H1 (cell line): ENCODE data around the gene RHBDL2. TPM values are rescaled to one million over a fixed set of nuclear protein-coding genes. Genes with fewer than 3 reads are reported as not detected.

Source experiments
- BACH1 ChIP-seq: IDR thresholded peaks from 2 replicates; pipeline ENCODE4 v1.6.1; 2012; ENCODE audit warnings: low read length, improper control_type of control experiment
- CBX8 ChIP-seq: fragments of 300-800, 300-1000 bp; sonication (generic); IDR thresholded peaks from 2 replicates; pipeline ENCODE4 v1.7.1; 2016; ENCODE audit warnings: low read depth, low read length, borderline replicate concordance
- EP300 ChIP-seq, 2 experiments: IDR thresholded peaks; 1 replicate in 1 of 2; 2 replicates in 1 of 2; pipeline ENCODE4 v1.6.1; 2011 to 2012; ENCODE audit warnings: low read depth in 2 of 2, low read length in 2 of 2, mild to moderate bottlenecking in 2 of 2, borderline replicate concordance in 1 of 2, inconsistent platforms in 1 of 2, moderate library complexity in 1 of 2
- JUND ChIP-seq: IDR thresholded peaks from 2 replicates; pipeline ENCODE4 v1.6.1; 2011; ENCODE audit warnings: mild to moderate bottlenecking, improper control_type of control experiment, low read length
- YY1 ChIP-seq: IDR thresholded peaks from 2 replicates; pipeline ENCODE4 v1.6.1; 2011; ENCODE audit warnings: low read depth, mild to moderate bottlenecking, low read length
- polyA plus RNA-seq, 7 experiments: library from polyadenylated mRNA; depleted of rRNA in 3 of 7; stranded (reverse) in 5 of 7; unstranded in 2 of 7; fragments of >200 nt in 5 of 7; fragments of 200-250 nt in 2 of 7; gene quantifications; 1 replicate in 5 of 7; 2 replicates in 1 of 7; 4 replicates in 1 of 7; pipeline versions ENCODE4 v1.2.1 to v1.2.3, GENCODE V29; 2011 to 2013; ENCODE audit warnings: missing spikeins in 2 of 7, mixed read lengths in 2 of 7
- total RNA-seq: library from RNA; stranded (reverse); fragmentation: NEBNext Ultra II Directional; extraction: Animal tissue kit (Norgen Biotek cat#: 25700); gene quantifications from 2 replicates; pipeline ENCODE4 v1.2.1, GENCODE V29; 2021
- TF ChIP-seq, protein P1 (sequence below): fragments of 300-600 bp; sonication (generic); IDR thresholded peaks from 2 replicates; pipeline ENCODE4 v1.7.1; 2012; ENCODE audit warnings: low read length, moderate library complexity, mild to moderate bottlenecking, inconsistent platforms; ENCODE audit not compliant: insufficient replicate concordance

RHBDL2 gene
- total and polyA plus RNA-seq, 2 of the 8 experiments (the other 6 are each of a cell fraction or from before 2014, with no cell fraction given) = 0.42 to 0.84 TPM

DNA sequence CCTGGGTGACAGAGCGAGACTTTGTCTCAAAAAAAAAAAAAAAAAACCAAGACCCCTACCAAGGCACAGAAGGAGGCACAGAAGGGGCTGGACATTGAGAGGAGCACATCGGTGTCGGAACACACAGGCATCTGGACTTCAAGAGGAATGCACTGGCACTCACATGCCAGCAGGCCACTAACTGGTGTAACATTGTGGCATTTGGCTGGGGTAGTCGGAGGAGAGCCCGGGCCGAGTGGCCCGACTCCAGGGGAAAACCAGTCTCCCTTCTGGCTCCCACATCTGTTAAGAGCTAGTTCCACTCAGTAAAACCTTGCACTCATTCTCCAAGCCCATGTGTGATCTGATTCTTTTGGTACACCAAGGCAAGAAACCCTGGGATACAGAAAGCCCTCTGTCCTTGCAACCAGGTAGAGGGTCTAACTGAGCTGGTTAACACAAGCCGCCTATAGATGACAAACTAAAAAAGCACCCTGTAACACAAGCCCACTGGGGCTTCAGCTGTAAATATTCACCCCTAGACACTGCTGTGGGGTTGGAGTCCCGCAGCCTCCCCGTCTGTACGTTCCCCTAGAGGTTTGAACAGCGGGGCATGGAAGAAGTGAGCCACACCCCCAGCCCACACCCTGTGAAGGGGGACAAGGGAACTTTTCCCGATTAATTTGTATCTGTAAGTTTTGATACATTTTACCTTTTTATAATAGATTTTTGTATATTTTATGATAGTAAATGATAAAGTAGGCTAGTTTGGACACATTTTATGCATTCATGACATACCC lies 32.2 kb upstream of the RHBDL2 start (continued):
- TF ChIP-seq, protein P1, sequence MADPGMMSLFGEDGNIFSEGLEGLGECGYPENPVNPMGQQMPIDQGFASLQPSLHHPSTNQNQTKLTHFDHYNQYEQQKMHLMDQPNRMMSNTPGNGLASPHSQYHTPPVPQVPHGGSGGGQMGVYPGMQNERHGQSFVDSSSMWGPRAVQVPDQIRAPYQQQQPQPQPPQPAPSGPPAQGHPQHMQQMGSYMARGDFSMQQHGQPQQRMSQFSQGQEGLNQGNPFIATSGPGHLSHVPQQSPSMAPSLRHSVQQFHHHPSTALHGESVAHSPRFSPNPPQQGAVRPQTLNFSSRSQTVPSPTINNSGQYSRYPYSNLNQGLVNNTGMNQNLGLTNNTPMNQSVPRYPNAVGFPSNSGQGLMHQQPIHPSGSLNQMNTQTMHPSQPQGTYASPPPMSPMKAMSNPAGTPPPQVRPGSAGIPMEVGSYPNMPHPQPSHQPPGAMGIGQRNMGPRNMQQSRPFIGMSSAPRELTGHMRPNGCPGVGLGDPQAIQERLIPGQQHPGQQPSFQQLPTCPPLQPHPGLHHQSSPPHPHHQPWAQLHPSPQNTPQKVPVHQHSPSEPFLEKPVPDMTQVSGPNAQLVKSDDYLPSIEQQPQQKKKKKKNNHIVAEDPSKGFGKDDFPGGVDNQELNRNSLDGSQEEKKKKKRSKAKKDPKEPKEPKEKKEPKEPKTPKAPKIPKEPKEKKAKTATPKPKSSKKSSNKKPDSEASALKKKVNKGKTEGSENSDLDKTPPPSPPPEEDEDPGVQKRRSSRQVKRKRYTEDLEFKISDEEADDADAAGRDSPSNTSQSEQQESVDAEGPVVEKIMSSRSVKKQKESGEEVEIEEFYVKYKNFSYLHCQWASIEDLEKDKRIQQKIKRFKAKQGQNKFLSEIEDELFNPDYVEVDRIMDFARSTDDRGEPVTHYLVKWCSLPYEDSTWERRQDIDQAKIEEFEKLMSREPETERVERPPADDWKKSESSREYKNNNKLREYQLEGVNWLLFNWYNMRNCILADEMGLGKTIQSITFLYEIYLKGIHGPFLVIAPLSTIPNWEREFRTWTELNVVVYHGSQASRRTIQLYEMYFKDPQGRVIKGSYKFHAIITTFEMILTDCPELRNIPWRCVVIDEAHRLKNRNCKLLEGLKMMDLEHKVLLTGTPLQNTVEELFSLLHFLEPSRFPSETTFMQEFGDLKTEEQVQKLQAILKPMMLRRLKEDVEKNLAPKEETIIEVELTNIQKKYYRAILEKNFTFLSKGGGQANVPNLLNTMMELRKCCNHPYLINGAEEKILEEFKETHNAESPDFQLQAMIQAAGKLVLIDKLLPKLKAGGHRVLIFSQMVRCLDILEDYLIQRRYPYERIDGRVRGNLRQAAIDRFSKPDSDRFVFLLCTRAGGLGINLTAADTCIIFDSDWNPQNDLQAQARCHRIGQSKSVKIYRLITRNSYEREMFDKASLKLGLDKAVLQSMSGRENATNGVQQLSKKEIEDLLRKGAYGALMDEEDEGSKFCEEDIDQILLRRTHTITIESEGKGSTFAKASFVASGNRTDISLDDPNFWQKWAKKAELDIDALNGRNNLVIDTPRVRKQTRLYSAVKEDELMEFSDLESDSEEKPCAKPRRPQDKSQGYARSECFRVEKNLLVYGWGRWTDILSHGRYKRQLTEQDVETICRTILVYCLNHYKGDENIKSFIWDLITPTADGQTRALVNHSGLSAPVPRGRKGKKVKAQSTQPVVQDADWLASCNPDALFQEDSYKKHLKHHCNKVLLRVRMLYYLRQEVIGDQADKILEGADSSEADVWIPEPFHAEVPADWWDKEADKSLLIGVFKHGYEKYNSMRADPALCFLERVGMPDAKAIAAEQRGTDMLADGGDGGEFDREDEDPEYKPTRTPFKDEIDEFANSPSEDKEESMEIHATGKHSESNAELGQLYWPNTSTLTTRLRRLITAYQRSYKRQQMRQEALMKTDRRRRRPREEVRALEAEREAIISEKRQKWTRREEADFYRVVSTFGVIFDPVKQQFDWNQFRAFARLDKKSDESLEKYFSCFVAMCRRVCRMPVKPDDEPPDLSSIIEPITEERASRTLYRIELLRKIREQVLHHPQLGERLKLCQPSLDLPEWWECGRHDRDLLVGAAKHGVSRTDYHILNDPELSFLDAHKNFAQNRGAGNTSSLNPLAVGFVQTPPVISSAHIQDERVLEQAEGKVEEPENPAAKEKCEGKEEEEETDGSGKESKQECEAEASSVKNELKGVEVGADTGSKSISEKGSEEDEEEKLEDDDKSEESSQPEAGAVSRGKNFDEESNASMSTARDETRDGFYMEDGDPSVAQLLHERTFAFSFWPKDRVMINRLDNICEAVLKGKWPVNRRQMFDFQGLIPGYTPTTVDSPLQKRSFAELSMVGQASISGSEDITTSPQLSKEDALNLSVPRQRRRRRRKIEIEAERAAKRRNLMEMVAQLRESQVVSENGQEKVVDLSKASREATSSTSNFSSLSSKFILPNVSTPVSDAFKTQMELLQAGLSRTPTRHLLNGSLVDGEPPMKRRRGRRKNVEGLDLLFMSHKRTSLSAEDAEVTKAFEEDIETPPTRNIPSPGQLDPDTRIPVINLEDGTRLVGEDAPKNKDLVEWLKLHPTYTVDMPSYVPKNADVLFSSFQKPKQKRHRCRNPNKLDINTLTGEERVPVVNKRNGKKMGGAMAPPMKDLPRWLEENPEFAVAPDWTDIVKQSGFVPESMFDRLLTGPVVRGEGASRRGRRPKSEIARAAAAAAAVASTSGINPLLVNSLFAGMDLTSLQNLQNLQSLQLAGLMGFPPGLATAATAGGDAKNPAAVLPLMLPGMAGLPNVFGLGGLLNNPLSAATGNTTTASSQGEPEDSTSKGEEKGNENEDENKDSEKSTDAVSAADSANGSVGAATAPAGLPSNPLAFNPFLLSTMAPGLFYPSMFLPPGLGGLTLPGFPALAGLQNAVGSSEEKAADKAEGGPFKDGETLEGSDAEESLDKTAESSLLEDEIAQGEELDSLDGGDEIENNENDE = no peak
- TF ChIP-seq BACH1 (no peak), YY1 (no peak), JUND (no peak), CBX8 (no peak), EP300 (IDR thresholded peaks at IDR 0.05; ENCODE audit: borderline replicate concordance in 1 of 2, low read depth in 2 of 2, low read length in 2 of 2) (no peak)
